OCI-LY7 (cell line): ENCODE data around the gene CNIH1.

Source experiments
- EZH2phosphoT487 ChIP-seq: fragments of 200-600 bp; sonication (generic); IDR thresholded peaks from 2 replicates; pipeline ENCODE4 v1.6.1; 2018; ENCODE audit warnings: low read depth, borderline replicate concordance, mild to moderate bottlenecking, mixed run types, antibody characterized with exemption, low read length, moderate library complexity, mixed read lengths
- TF ChIP-seq, protein P1 (sequence below): fragments of 200-600 bp; sonication (generic); conservative IDR thresholded peaks from 2 replicates; pipeline ENCODE4 v1.5.1; 2014; ENCODE audit warnings: mild to moderate bottlenecking, antibody characterized with exemption, low read length, moderate library complexity, mixed read lengths

DNA sequence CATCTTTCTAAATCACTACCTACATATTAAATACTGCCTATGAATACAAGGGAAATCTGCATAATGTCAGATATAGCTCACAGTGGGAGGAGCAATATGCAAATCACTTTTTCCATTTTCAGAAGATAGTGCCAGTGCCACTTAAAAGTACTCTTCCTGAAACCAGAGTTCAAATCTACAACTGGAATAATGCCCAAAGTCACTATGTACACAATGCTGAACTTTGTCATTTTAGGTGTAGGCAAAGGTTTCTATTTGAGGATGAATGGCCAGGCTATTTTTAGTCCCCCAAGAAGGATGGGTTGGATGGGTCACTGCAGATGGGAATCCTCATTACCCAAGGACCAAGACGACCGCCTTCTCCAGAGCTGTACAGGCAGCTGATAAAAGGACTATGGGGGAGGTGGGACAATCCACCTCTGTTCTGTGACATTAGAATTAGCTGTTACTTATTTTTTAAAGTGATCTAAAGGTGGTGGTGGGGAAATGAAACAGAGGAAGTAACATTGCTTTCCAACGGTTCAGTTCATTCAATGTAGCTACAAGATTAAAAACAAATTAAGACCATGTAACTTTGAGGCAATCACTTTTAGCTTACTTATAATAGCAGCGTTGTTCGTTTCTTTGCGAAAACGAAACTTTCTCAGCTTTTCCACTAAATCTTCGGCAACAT lies 42.0 kb upstream of the CNIH1 start:
- TF ChIP-seq, protein P1, sequence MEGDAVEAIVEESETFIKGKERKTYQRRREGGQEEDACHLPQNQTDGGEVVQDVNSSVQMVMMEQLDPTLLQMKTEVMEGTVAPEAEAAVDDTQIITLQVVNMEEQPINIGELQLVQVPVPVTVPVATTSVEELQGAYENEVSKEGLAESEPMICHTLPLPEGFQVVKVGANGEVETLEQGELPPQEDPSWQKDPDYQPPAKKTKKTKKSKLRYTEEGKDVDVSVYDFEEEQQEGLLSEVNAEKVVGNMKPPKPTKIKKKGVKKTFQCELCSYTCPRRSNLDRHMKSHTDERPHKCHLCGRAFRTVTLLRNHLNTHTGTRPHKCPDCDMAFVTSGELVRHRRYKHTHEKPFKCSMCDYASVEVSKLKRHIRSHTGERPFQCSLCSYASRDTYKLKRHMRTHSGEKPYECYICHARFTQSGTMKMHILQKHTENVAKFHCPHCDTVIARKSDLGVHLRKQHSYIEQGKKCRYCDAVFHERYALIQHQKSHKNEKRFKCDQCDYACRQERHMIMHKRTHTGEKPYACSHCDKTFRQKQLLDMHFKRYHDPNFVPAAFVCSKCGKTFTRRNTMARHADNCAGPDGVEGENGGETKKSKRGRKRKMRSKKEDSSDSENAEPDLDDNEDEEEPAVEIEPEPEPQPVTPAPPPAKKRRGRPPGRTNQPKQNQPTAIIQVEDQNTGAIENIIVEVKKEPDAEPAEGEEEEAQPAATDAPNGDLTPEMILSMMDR = no peak
- no peak for TF ChIP-seq EZH2phosphoT487
